ENCODE data around the gene NMNAT3. TPM values are rescaled to one million over a fixed set of nuclear protein-coding genes. Genes with fewer than 3 reads are reported as not detected.

NMNAT3 gene
- polyA plus RNA-seq, 2 of the 4 experiments (the other 2 are of a cell fraction), result 1.2 to 2.9 TPM

GRCh38 chr3:139715743-139716360 is 38.1 kb upstream of the NMNAT3 start:
- DNase-seq (ENCODE audit: low read depth in 1 of 2, low spot score in 1 of 2) (no peak), ATAC-seq (no peak), FAIRE-seq (no peak)
- Histone ChIP-seq H3K9me3 (no peaks in the 10 kb centered on the region), H3K4me1 (no peaks in the 10 kb centered on the region), H3K27ac (no peak overlapping the region), H3K4me2 (no peak overlapping the region), H3K4me3 (no peak overlapping the region)
- 6% methylated on average over 2 of the region's 2 CpGs for WGBS (ENCODE audit: missing lambda C conversion rate)
- ChIA-PET CTCF (interaction anchor here (0.6 kb wide), 1 partner anchor 226 kb away, joined by 3 read pairs; no protein-coding TSS in a partner anchor), POLR2A (no interaction called here)
- TF ChIP-seq KDM5A (IDR thresholded peaks at IDR 0.05) (no peak), KDM1A (IDR thresholded peaks at IDR 0.05; ENCODE audit: low read depth) (no peak), TP53 (CRISPR knock-in tag; IDR thresholded peaks at IDR 0.05) (no peak), JUNB (IDR thresholded peaks at IDR 0.05) (no peak), NFE2L2 (conservative IDR thresholded peaks at IDR 0.05; ENCODE audit: low read length) (no peak), RNF2 (IDR thresholded peaks at IDR 0.05; ENCODE audit: borderline replicate concordance, low read depth) (no peak), MAX (IDR thresholded peaks at IDR 0.05) (no peak), HDAC2 (IDR thresholded peaks at IDR 0.05) (no peak), HES2 (IDR thresholded peaks at IDR 0.05) (no peak), CBX2 (IDR thresholded peaks at IDR 0.05; ENCODE audit: borderline replicate concordance, low read depth) (no peak)

- no peak for DNase-seq (ENCODE audit: low read depth in 1 of 2, low spot score in 1 of 2)
- ChIA-PET CTCF (no interaction called here), POLR2A (no interaction called here)
- TF ChIP-seq JUNB (IDR thresholded peaks at IDR 0.05) (no peak), NFE2L2 (conservative IDR thresholded peaks at IDR 0.05; ENCODE audit: low read length) (no peak), HOXB5 (CRISPR knock-in tag; IDR thresholded peaks at IDR 0.05) (no peak), ELK1 (IDR thresholded peaks at IDR 0.05; ENCODE audit: low read depth, low read length) (no peak), KDM5A (IDR thresholded peaks at IDR 0.05) (no peak)
- no peak for FAIRE-seq
- Histone ChIP-seq H3K4me1 (no peaks in the 10 kb centered on the region), H3K27ac (no peak overlapping the region), H3K4me2 (no peak overlapping the region), H3K9me3 (no peaks in the 10 kb centered on the region), H3K4me3 (no peak overlapping the region)
- ATAC-seq, result no peak
- WGBS (ENCODE audit: missing lambda C conversion rate), result 3% methylated on average over 2 of the region's 2 CpGs
These were observed 37.4 kb upstream of the NMNAT3 start for GRCh38 chr3:139715166-139715565.

- ATAC-seq, result no peak
- ChIA-PET CTCF (no interaction called here), POLR2A (no interaction called here)
- FAIRE-seq, result no peak
- H3K27ac ChIP-seq, result no peak overlapping the region
- 12% methylated on average over 3 of the region's 3 CpGs for WGBS (ENCODE audit: missing lambda C conversion rate)
- H3K4me2 ChIP-seq, result no peak overlapping the region
- TF ChIP-seq ATOH8 (CRISPR knock-in tag; IDR thresholded peaks at IDR 0.05; ENCODE audit: low read depth) (no peak), SREBF2 (IDR thresholded peaks at IDR 0.05) (no peak), RNF2 (IDR thresholded peaks at IDR 0.05; ENCODE audit: borderline replicate concordance, low read depth) (no peak)
- H3K4me3 ChIP-seq, result no peak overlapping the region
- no peaks in the 10 kb centered on the region for H3K4me1 ChIP-seq
- no peaks in the 10 kb centered on the region for H3K9me3 ChIP-seq
- DNase-seq (ENCODE audit: low read depth in 1 of 2, low spot score in 1 of 2), result no peak
These were observed 32.4 kb upstream of the NMNAT3 start for GRCh38 chr3:139710212-139710611.

GRCh38 chr3:139705631-139706030 is 27.9 kb upstream of the NMNAT3 start:
- 3% methylated on average over 3 of the region's 3 CpGs for WGBS (ENCODE audit: missing lambda C conversion rate)
- Histone ChIP-seq H3K4me2 (no peak overlapping the region), H3K4me3 (no peak overlapping the region), H3K9me3 (no peaks in the 10 kb centered on the region), H3K27ac (no peak overlapping the region), H3K4me1 (no peaks in the 10 kb centered on the region)
- CTCF ChIA-PET, result interaction anchor here (0.9 kb wide), 1 partner anchor 12 kb away, joined by 3 read pairs; no protein-coding TSS in a partner anchor
- no peak for FAIRE-seq
- no peak for DNase-seq (ENCODE audit: low read depth in 1 of 2, low spot score in 1 of 2)
- POLR2A ChIA-PET, result no interaction called here
- no peak for ATAC-seq
- no peak for TF ChIP-seq HDAC2 (IDR thresholded peaks at IDR 0.05)
- TF ChIP-seq MAZ (IDR thresholded peaks at IDR 0.05; ENCODE audit: borderline replicate concordance, low read depth, low read length), result no peak
- TF ChIP-seq GATA3 (IDR thresholded peaks at IDR 0.05; ENCODE audit: borderline replicate concordance), result no peak
- no peak for TF ChIP-seq SREBF2 (IDR thresholded peaks at IDR 0.05)
- no peak for TF ChIP-seq KDM5A (IDR thresholded peaks at IDR 0.05)
- TF ChIP-seq RAD21 (conservative IDR thresholded peaks at IDR 0.05 in 1 of 2, IDR thresholded peaks at IDR 0.05 in 1 of 2), result no peak
- TF ChIP-seq ATOH8 (CRISPR knock-in tag; IDR thresholded peaks at IDR 0.05; ENCODE audit: low read depth), result no peak
- TF ChIP-seq EP300 (IDR thresholded peaks at IDR 0.05), result no peak
- no peak for TF ChIP-seq KDM1A (IDR thresholded peaks at IDR 0.05; ENCODE audit: low read depth)
- no peak for TF ChIP-seq POLR2A (IDR thresholded peaks at IDR 0.05; ENCODE audit: low read length)
- no peak for TF ChIP-seq REST (IDR thresholded peaks at IDR 0.05)
- no peak for TF ChIP-seq CHD4 (IDR thresholded peaks at IDR 0.05; ENCODE audit: borderline replicate concordance)
- TF ChIP-seq ZSCAN20 (CRISPR knock-in tag; IDR thresholded peaks at IDR 0.05), result no peak
- TF ChIP-seq JUN (IDR thresholded peaks at IDR 0.05), result no peak
- no peak for TF ChIP-seq HES2 (IDR thresholded peaks at IDR 0.05)

Measured in A549 (cell line).